ENCODE measurements around the gene PDCD4. TPM values are rescaled to one million over a fixed set of nuclear protein-coding genes. Genes with fewer than 3 reads are reported as not detected.
A peak's percentile ranks its signal among the peaks of the same experiment; 100 is the strongest.

PDCD4 gene
- total RNA-seq, result 100 to 1,000 TPM in 3 of 4 donors, 10 to 100 TPM in 1; 17.4 to 157 (median 138) TPM

DNA sequence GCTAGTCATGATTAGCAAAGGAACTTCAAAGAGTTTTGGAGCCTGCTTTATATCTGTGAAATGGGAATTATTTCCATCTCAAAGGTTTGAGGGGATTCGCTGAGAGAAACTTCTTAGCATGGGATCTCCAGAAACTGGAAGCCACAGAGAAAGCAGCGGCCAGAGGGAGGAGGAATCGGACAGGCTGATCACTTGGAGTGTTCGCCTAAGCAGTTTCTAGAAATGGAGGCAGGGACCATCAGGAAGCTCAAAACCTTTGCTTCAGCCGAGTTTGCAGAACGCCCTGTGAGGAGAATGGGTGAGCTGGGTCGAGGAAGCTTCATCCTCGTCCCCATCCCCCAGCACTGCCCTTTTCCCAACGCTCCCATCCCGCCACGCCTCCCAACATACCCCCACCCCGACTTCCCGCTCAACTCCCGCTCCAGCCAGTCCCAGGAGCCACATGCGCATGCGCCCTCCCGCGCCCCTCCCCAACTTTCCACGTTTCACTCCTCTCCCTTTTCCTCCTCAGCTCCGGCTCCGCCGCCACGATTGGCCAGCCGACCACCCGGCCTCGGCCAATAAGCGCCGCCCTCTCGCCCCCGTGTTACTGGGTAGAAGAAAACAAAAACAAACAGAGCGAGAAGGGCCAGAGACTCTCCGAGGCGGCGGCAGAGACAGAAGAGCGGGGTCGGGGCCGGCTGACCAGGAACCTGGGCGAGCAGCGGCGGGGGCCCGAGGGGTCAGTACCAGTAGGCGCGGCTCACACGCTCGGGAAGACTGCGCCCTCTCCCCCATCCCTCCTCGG, at the start of gene PDCD4:
Gene PDCD4 (plus strand): TSS at position 631 of the 787 bp plus-strand sequence. CDS start 4,100 bp downstream, outside the sequence.
- intact Hi-C loops (cut with DNase I; ENCODE audit: low total_unique reads), result loop anchor here (10.0 kb wide), 1 partner anchor 47 kb away; no protein-coding TSS in a partner anchor
- Histone ChIP-seq H3K9me3 (no peaks in the 10 kb centered on the region), H3K27ac (peak within 1 kb of the TSS; percentile 98 to 99), H3K27me3 (no peaks in the 10 kb centered on the region), H3K36me3 (no peaks in the 10 kb centered on the region), H3K4me3 (peak within 1 kb of the TSS; percentile 93 to 100), H3K4me1 (peaks cover 0 to 7% of the 10 kb centered on the region in 2 donors)
- peak; percentile 89 to 95 for TF ChIP-seq POLR2A (IDR thresholded peaks at IDR 0.05)
- TF ChIP-seq, protein P1, sequence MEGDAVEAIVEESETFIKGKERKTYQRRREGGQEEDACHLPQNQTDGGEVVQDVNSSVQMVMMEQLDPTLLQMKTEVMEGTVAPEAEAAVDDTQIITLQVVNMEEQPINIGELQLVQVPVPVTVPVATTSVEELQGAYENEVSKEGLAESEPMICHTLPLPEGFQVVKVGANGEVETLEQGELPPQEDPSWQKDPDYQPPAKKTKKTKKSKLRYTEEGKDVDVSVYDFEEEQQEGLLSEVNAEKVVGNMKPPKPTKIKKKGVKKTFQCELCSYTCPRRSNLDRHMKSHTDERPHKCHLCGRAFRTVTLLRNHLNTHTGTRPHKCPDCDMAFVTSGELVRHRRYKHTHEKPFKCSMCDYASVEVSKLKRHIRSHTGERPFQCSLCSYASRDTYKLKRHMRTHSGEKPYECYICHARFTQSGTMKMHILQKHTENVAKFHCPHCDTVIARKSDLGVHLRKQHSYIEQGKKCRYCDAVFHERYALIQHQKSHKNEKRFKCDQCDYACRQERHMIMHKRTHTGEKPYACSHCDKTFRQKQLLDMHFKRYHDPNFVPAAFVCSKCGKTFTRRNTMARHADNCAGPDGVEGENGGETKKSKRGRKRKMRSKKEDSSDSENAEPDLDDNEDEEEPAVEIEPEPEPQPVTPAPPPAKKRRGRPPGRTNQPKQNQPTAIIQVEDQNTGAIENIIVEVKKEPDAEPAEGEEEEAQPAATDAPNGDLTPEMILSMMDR (IDR thresholded peaks at IDR 0.05), result peak in 2 of 4 experiments; percentile 1 to 4
- peak; percentile 100 for DNase-seq

DNA sequence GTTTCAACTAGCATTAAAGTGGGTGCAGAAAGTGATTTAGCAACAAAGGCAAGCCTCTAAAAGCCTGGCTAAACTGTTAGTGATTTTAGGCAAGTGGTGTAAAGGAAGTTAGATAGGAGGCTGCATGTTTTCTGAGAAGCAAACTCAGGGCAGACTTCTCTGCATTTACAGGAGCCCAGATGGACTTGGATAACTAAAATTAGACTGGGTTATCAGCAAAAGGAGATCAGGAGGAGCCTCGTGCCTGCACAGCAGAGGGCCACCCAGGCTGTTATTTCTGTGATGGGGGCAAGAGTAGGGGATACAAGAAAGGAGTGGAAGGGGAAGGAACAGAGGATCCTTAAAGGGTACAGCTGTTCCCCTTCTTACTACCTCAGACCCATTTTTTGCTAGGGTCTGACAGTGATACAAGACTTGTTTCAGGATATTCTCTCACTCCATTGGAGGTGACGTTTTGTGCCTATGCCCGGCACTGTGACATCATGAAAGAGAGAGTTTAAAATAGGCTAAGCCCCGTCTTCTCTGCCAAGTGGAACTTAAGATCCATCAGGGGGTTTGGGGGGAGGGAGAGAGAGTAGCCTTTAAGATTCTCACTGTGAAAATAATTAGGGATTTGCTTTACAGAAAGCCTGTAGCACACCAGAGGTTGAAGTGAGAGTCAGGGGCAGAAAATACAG, 49.6 kb upstream of the PDCD4 start:
- H3K27me3 ChIP-seq, result no peaks in the 10 kb centered on the region
- no peak for TF ChIP-seq POLR2A (IDR thresholded peaks at IDR 0.05)
- TF ChIP-seq, protein P1 (IDR thresholded peaks at IDR 0.05), result no peak
- intact Hi-C loops (cut with DNase I; ENCODE audit: low total_unique reads), result loop anchor here (10.0 kb wide), 1 partner anchor 53 kb away; the partner anchor contains the start of gene PDCD4

DNA sequence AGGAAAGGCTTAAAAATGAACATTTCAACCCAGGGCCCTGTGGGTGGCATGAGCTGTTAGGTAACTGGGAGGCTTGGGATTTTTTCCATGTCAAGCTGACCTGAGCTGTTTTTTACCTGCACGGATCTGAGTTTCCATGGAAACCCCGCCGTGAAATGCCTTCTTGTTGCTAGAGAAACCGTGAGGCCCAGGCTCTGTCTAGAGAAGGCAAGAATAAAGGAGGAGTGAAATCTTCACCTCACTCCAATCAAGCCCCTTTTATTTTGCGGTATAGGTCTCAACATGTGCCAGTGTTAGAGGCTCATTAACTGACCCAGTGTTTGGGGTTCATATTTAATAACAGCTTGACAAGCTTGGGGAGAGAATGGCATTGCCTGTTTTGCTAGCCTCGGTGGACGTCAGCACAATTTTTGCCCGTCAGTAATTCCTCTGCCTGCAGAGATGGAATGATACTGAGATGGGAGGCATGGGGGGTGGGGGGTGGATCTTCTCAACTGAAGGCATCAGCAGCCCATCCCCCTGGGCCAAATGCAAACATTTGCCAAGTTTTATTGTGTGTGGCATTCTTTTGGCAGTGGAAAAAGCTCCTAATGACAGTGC, 48.9 kb upstream of the PDCD4 start:
- Histone ChIP-seq H3K36me3 (no peaks in the 10 kb centered on the region), H3K4me3 (no peak overlapping the region), H3K27ac (peak overlapping the region; percentile 87 to 94), H3K27me3 (no peaks in the 10 kb centered on the region), H3K9me3 (no peaks in the 10 kb centered on the region), H3K4me1 (peaks cover 19 to 25% of the 10 kb centered on the region in 2 donors)
- intact Hi-C loops (cut with DNase I; ENCODE audit: low total_unique reads), result loop anchor here (10.0 kb wide), 1 partner anchor 52 kb away; the partner anchor contains the start of gene PDCD4
- no peak for DNase-seq
- TF ChIP-seq POLR2A (IDR thresholded peaks at IDR 0.05), result no peak
- TF ChIP-seq, protein P1 (IDR thresholded peaks at IDR 0.05), result no peak

More for the DNA sequence above, 49.6 kb upstream of the PDCD4 start:
- H3K4me1 ChIP-seq, result peaks cover 18 to 25% of the 10 kb centered on the region in 2 donors
- peak overlapping the region; percentile 87 to 94 for H3K27ac ChIP-seq
- DNase-seq, result no peak
- H3K4me3 ChIP-seq, result no peak overlapping the region
- no peaks in the 10 kb centered on the region for H3K9me3 ChIP-seq
- no peaks in the 10 kb centered on the region for H3K36me3 ChIP-seq

DNA sequence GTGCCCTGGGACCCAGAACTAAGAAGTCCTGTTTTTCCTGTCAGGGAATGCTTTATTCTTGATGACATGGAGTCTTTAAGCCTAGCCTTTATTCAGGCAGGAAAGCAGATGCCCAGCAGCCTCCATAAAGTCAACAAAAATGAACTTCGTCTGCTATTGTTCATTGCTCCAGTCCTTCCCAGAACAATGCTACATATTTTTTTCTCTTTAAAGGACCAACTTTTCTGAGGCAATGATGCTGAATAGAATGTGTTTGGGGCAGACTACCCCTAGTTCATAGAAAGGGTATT, 47.6 kb upstream of the PDCD4 start:
- intact Hi-C loops (cut with DNase I; ENCODE audit: low total_unique reads), result loop anchor here (10.0 kb wide), 1 partner anchor 51 kb away; the partner anchor contains the start of gene PDCD4
- H3K4me1 ChIP-seq, result peaks cover 25 to 28% of the 10 kb centered on the region in 2 donors
- peak overlapping the region; percentile 87 to 94 for H3K27ac ChIP-seq

More for the DNA sequence above, 47.6 kb upstream of the PDCD4 start:
- Histone ChIP-seq H3K27me3 (no peaks in the 10 kb centered on the region), H3K36me3 (no peaks in the 10 kb centered on the region), H3K9me3 (no peaks in the 10 kb centered on the region), H3K4me3 (no peak overlapping the region)
- no peak for DNase-seq
- no peak for TF ChIP-seq POLR2A (IDR thresholded peaks at IDR 0.05)
- TF ChIP-seq, protein P1 (IDR thresholded peaks at IDR 0.05), result no peak
